Skin of body (tissue), 2 donors: ENCODE measurements around the gene FAM24B. TPM values are rescaled to one million over a fixed set of nuclear protein-coding genes. Genes with fewer than 3 reads are reported as not detected.

ENCODE experiments used
- DNase-seq: peaks from one replicate; lab custom pipeline; 2025; lab: John Stamatoyannopoulos, UW
- total RNA-seq: library from RNA; depleted of rRNA; stranded (reverse); fragments of >200 nt; gene quantifications from one replicate; pipeline ENCODE4 v1.2.3, GENCODE V29; 2014

FAM24B gene
- total RNA-seq, 1 donor from 2014 or later = 5.7 TPM

- DNase-seq = no peak
Observed at GRCh38 chr10:122828716-122829255, 50.6 kb downstream of the FAM24B start.

GRCh38 chr10:122827302-122827701 lies 52.1 kb downstream of the FAM24B start:
- no peak for DNase-seq

- DNase-seq = no peak
Observed at GRCh38 chr10:122822973-122823690, 56.2 kb downstream of the FAM24B start.

- no peak for DNase-seq
Observed at GRCh38 chr10:122821808-122822207, 57.6 kb downstream of the FAM24B start.

GRCh38 chr10:122815458-122815857 lies 63.9 kb downstream of the FAM24B start:
- no peak for DNase-seq

- DNase-seq = no peak
Observed at GRCh38 chr10:122814493-122814892, 64.9 kb downstream of the FAM24B start.

GRCh38 chr10:122812751-122813150 lies 66.6 kb downstream of the FAM24B start:
- no peak for DNase-seq

GRCh38 chr10:122802282-122802681 lies 77.1 kb downstream of the FAM24B start:
- DNase-seq = no peak

Other genes with a start within 250 kb of the FAM24B start
- not detected for gene C10orf120, start 179.7 kb downstream of the FAM24B start, total RNA-seq
- gene CUZD1, start 33.7 kb downstream of the FAM24B start, total RNA-seq = 0.59 TPM
- gene FAM24A, start 31.0 kb upstream of the FAM24B start, total RNA-seq = not detected
- 13.4 TPM for gene C10orf88, start 74.6 kb upstream of the FAM24B start, total RNA-seq
- gene PSTK, start 100.8 kb upstream of the FAM24B start, total RNA-seq = 4.1 TPM
- gene IKZF5, start 129.2 kb upstream of the FAM24B start, total RNA-seq = 11.8 TPM
- 13.1 TPM for gene ACADSB, start 129.4 kb upstream of the FAM24B start, total RNA-seq